NCI-H460 (cell line): ENCODE results near the gene ETV5. TPM values are rescaled to one million over a fixed set of nuclear protein-coding genes. Genes with fewer than 3 reads are reported as not detected.

Experiments used
- DNase-seq: peaks from one replicate; pipeline ENCODE4 v3.0.0-alpha.2; 2016; ENCODE audit warnings: low read depth; ENCODE audit errors: extremely low read depth
- total RNA-seq: library from RNA; depleted of rRNA; stranded (reverse); fragments of >200 nt; shearing (Covaris generic); gene quantifications from 2 replicates; pipeline ENCODE4 v1.2.3, GENCODE V29; 2014

ETV5 gene
- total RNA-seq, 1 experiment from 2014 or later = 52.3 TPM

- no peak for DNase-seq
These were observed 37.9 kb downstream of the ETV5 start for GRCh38 chr3:186070996-186071395.

GRCh38 chr3:186070550-186070949 lies 38.3 kb downstream of the ETV5 start:
- DNase-seq = no peak

- DNase-seq = no peak
These were observed 38.8 kb downstream of the ETV5 start for GRCh38 chr3:186070133-186070532.

- DNase-seq = no peak
These were observed 39.7 kb downstream of the ETV5 start for GRCh38 chr3:186069199-186069598.

- no peak for DNase-seq
These were observed 40.7 kb downstream of the ETV5 start for GRCh38 chr3:186068243-186068552.

- DNase-seq = no peak
These were observed 41.3 kb downstream of the ETV5 start for GRCh38 chr3:186067360-186068242.

- DNase-seq = no peak
These were observed 48.7 kb downstream of the ETV5 start for GRCh38 chr3:186060222-186060621.

GRCh38 chr3:186059192-186059591 lies 49.7 kb downstream of the ETV5 start:
- no peak for DNase-seq

GRCh38 chr3:186058225-186058624 lies 50.7 kb downstream of the ETV5 start:
- no peak for DNase-seq

- no peak for DNase-seq
These were observed 51.3 kb downstream of the ETV5 start for GRCh38 chr3:186057594-186057993.

GRCh38 chr3:186054792-186055352 lies 54.0 kb downstream of the ETV5 start:
- DNase-seq = no peak

- DNase-seq = no peak
These were observed 54.7 kb downstream of the ETV5 start for GRCh38 chr3:186053954-186054791.

GRCh38 chr3:186052096-186052840 lies 56.6 kb downstream of the ETV5 start:
- no peak for DNase-seq

GRCh38 chr3:186049001-186049400 lies 59.9 kb downstream of the ETV5 start:
- DNase-seq = no peak

GRCh38 chr3:186048119-186048518 lies 60.8 kb downstream of the ETV5 start:
- no peak for DNase-seq

- DNase-seq = no peak
These were observed 62.1 kb downstream of the ETV5 start for GRCh38 chr3:186046838-186047237.

- DNase-seq = no peak
These were observed 63.9 kb downstream of the ETV5 start for GRCh38 chr3:186044968-186045367.

- DNase-seq = no peak
These were observed 64.5 kb downstream of the ETV5 start for GRCh38 chr3:186044427-186044826.

- no peak for DNase-seq
These were observed 66.2 kb downstream of the ETV5 start for GRCh38 chr3:186042521-186043202.

- DNase-seq = no peak
These were observed 66.9 kb downstream of the ETV5 start for GRCh38 chr3:186042036-186042435.
